Keratinocyte (primary cell): ENCODE measurements around the gene FNDC3B. TPM values are rescaled to one million over a fixed set of nuclear protein-coding genes. Genes with fewer than 3 reads are reported as not detected.

Source experiments
- DNase-seq: peaks from one replicate; pipeline ENCODE4 v3.0.0-alpha.2; 2011; ENCODE audit warnings: low read depth, missing footprints, low spot score
- FAIRE-seq: peaks from 2 replicates; lab custom pipeline; 2011; peaks lifted over from hg19 to GRCh38; lab: Jason Lieb, UNC
- H2AFZ ChIP-seq: 2 replicates; pipeline ENCODE4 v1.6.0; 2012; ENCODE audit warnings: low read length, control low read depth, inconsistent platforms; ENCODE audit not compliant: control insufficient read depth
- H3K27ac ChIP-seq: 2 replicates; pipeline ENCODE4 v1.5.1; 2011; ENCODE audit warnings: low read length; ENCODE audit not compliant: control insufficient read depth, insufficient read depth
- H3K27me3 ChIP-seq: 3 replicates; pipeline ENCODE4 v1.6.0; 2011; ENCODE audit warnings: low read length; ENCODE audit not compliant: control insufficient read depth, insufficient read depth; ENCODE audit errors: extremely low read depth
- H3K36me3 ChIP-seq, 2 experiments: 2 replicates in 1 of 2; 3 replicates in 1 of 2; pipeline ENCODE4 v1.5.1; 2011; ENCODE audit warnings: low read length in 2 of 2, mild to moderate bottlenecking in 1 of 2; ENCODE audit not compliant: control insufficient read depth in 2 of 2, insufficient read depth in 2 of 2; ENCODE audit errors: extremely low read depth in 1 of 2
- H3K4me1 ChIP-seq: 3 replicates; pipeline ENCODE4 v1.5.1; 2011; ENCODE audit warnings: low read length; ENCODE audit not compliant: control insufficient read depth, insufficient read depth; ENCODE audit errors: extremely low read depth
- H3K4me2 ChIP-seq: 3 replicates; pipeline ENCODE4 v1.6.0; 2011; ENCODE audit warnings: low read depth, low read length; ENCODE audit not compliant: control insufficient read depth, insufficient read depth; ENCODE audit errors: extremely low read depth
- H3K4me3 ChIP-seq, 3 experiments: fragments of 200-600 bp in 1 of 3; sonication (generic) in 1 of 3; 2 replicates in 2 of 3; 3 replicates in 1 of 3; pipeline ENCODE4 v1.5.1; 2011 to 2016; ENCODE audit warnings: low read length in 3 of 3, mild to moderate bottlenecking in 3 of 3, control low read depth in 2 of 3, inconsistent platforms in 1 of 3, low read depth in 1 of 3, mixed read lengths in 1 of 3, mixed run types in 1 of 3, moderate library complexity in 1 of 3; ENCODE audit not compliant: control insufficient read depth in 2 of 3, insufficient read depth in 2 of 3; ENCODE audit errors: extremely low read depth in 1 of 3
- H3K79me2 ChIP-seq: 2 replicates; pipeline ENCODE4 v1.6.0; 2012; ENCODE audit warnings: low read length; ENCODE audit not compliant: control insufficient read depth, insufficient read depth
- H3K9ac ChIP-seq: 3 replicates; pipeline ENCODE4 v1.6.0; 2011; ENCODE audit warnings: low read length; ENCODE audit not compliant: control insufficient read depth, insufficient read depth; ENCODE audit errors: extremely low read depth
- H3K9me1 ChIP-seq: 3 replicates; pipeline ENCODE4 v1.6.0; 2011; ENCODE audit warnings: low read length; ENCODE audit not compliant: control insufficient read depth, insufficient read depth; ENCODE audit errors: extremely low read depth
- H3K9me3 ChIP-seq: 2 replicates; pipeline ENCODE4 v1.5.1; 2012; ENCODE audit warnings: low read depth, low read length; ENCODE audit not compliant: control insufficient read depth
- H4K20me1 ChIP-seq: 3 replicates; pipeline ENCODE4 v1.6.0; 2011; ENCODE audit warnings: low read length; ENCODE audit not compliant: control insufficient read depth, insufficient read depth; ENCODE audit errors: extremely low read depth
- CTCF ChIP-seq, 3 experiments: IDR thresholded peaks in 1 of 3; conservative IDR thresholded peaks in 1 of 3; optimal IDR thresholded peaks in 1 of 3; 2 replicates in 2 of 3; 3 replicates in 1 of 3; pipeline versions ENCODE3 to v1.5.1; 2011; ENCODE audit warnings: low read length in 3 of 3, mild to moderate bottlenecking in 3 of 3, moderate library complexity in 2 of 3, control low read depth in 1 of 3, inconsistent platforms in 1 of 3; ENCODE audit not compliant: insufficient read depth in 2 of 3; ENCODE audit errors: extremely low read depth in 1 of 3
- EZH2 ChIP-seq: IDR thresholded peaks from one replicate; pipeline ENCODE4 v1.6.1; 2012; ENCODE audit warnings: inconsistent platforms, mild to moderate bottlenecking, low read length, moderate library complexity
- dilution Hi-C: fragments of 300-500 bp; cut with MboI; formaldehyde crosslinking; loops from one replicate; pipeline ENCODE4 v1.7.0; 2020; ENCODE audit warnings: low sequenced_read_pairs; ENCODE audit not compliant: extremely low pct_ligation_motif_present
- polyA plus RNA-seq, 5 experiments: library from polyadenylated mRNA; depleted of rRNA in 3 of 5; stranded (reverse) in 3 of 5; stranded (forward) in 1 of 5; unstranded in 1 of 5; fragments of >200 nt; gene quantifications; 1 replicate in 1 of 5; 2 replicates in 3 of 5; 3 replicates in 1 of 5; pipeline versions ENCODE4 v1.2.1 to v1.2.3, GENCODE V29; 2011 to 2012; ENCODE audit warnings: missing spikeins in 2 of 5, low read depth in 1 of 5, low replicate concordance in 1 of 5

The FNDC3B gene
- polyA plus RNA-seq, 1 donor (not counting 4 experiments of a cell fraction or from before 2014, with no cell fraction given): 31.4 TPM

GRCh38 chr3:171991166-171991565 is 48.2 kb upstream of the FNDC3B start:
- DNase-seq (no peak), FAIRE-seq (no peak)
- TF ChIP-seq CTCF (optimal IDR thresholded peaks at IDR 0.05 in 1 of 3, IDR thresholded peaks at IDR 0.05 in 1 of 3, conservative IDR thresholded peaks at IDR 0.05 in 1 of 3; ENCODE audit: extremely low read depth in 1 of 3, insufficient read depth in 2 of 3, low read length in 3 of 3): no peak
- TF ChIP-seq EZH2: no peak
- Histone ChIP-seq H3K27ac (no peak overlapping the region), H2AFZ (no peak overlapping the region), H3K36me3 (no peaks in the 10 kb centered on the region), H3K4me3 (no peak overlapping the region), H3K79me2 (no peaks in the 10 kb centered on the region), H3K9ac (no peak overlapping the region), H3K4me1 (peaks cover 4% of the 10 kb centered on the region), H3K9me3 (no peaks in the 10 kb centered on the region), H4K20me1 (no peaks in the 10 kb centered on the region), H3K9me1 (no peaks in the 10 kb centered on the region), H3K27me3 (no peaks in the 10 kb centered on the region), H3K4me2 (no peak overlapping the region)
- dilution Hi-C loops: no loop called here

- Histone ChIP-seq H3K27me3 (no peaks in the 10 kb centered on the region), H3K27ac (no peak overlapping the region), H3K79me2 (no peaks in the 10 kb centered on the region), H3K9ac (no peak overlapping the region), H3K4me3 (no peak overlapping the region), H4K20me1 (no peaks in the 10 kb centered on the region), H3K4me2 (no peak overlapping the region), H2AFZ (no peak overlapping the region), H3K36me3 (no peaks in the 10 kb centered on the region), H3K9me1 (no peaks in the 10 kb centered on the region), H3K9me3 (no peaks in the 10 kb centered on the region), H3K4me1 (peaks cover 4% of the 10 kb centered on the region)
- peak; percentile 11 for DNase-seq
- peak; percentile 90 for FAIRE-seq
- dilution Hi-C loops: no loop called here
- TF ChIP-seq EZH2 (no peak), CTCF (optimal IDR thresholded peaks at IDR 0.05 in 1 of 3, IDR thresholded peaks at IDR 0.05 in 1 of 3, conservative IDR thresholded peaks at IDR 0.05 in 1 of 3; ENCODE audit: extremely low read depth in 1 of 3, insufficient read depth in 2 of 3, low read length in 3 of 3) (no peak)
Observed at GRCh38 chr3:171994646-171995428, 44.5 kb upstream of the FNDC3B start.
